ES-I3 (cell line): Measurements from ENCODE around the gene ECHS1.

Source experiments
- H3K36me3 ChIP-seq: 2 replicates; pipeline ENCODE4 v1.6.1; 2013; ENCODE audit warnings: mild to moderate bottlenecking, low read length, control low read depth, moderate library complexity; ENCODE audit not compliant: insufficient read depth
- H3K4me1 ChIP-seq: 2 replicates; pipeline ENCODE4 v1.6.1; 2013; ENCODE audit warnings: mild to moderate bottlenecking, control low read depth, low read length; ENCODE audit not compliant: insufficient read depth
- H3K9ac ChIP-seq: 2 replicates; pipeline ENCODE4 v1.6.1; 2013; ENCODE audit warnings: low read depth, mild to moderate bottlenecking, low read length, moderate library complexity
- H3K9me3 ChIP-seq: 2 replicates; pipeline ENCODE4 v1.6.1; 2013; ENCODE audit warnings: mild to moderate bottlenecking, low read length, moderate library complexity; ENCODE audit not compliant: control insufficient read depth, insufficient read depth

ECHS1 gene

DNA sequence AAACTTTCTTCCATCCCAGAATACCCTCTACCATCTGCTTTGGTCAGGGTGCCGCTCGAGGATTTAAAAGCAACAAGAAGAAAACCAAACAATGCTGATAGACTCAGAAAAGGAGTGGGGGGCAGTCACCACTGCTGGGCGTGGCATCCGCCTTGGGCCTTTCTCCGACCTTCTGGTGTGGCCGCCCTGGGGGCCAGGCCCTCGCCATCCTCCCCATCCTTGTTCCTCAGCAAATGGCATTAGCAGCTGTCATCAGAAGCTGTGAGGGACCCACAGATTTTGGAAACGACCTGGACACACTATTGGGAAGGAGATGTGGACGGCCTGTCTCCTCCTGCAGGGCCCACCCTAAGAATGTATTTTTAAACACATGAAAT, 60.4 kb downstream of the ECHS1 start:
- H3K36me3 ChIP-seq = no peaks in the 10 kb centered on the region
- H3K4me1 ChIP-seq = no peaks in the 10 kb centered on the region
- no peak overlapping the region for H3K9ac ChIP-seq
- H3K9me3 ChIP-seq = no peaks in the 10 kb centered on the region; the same call in 1 of the 2 replicates
